Measurements from ENCODE around the gene MSANTD3.
"Not testable (repeated sequence)": the region's sequence is repeated elsewhere in the genome, so short reads cannot be mapped to it uniquely, and the experiment has no call there.

Gene MSANTD3

DNA sequence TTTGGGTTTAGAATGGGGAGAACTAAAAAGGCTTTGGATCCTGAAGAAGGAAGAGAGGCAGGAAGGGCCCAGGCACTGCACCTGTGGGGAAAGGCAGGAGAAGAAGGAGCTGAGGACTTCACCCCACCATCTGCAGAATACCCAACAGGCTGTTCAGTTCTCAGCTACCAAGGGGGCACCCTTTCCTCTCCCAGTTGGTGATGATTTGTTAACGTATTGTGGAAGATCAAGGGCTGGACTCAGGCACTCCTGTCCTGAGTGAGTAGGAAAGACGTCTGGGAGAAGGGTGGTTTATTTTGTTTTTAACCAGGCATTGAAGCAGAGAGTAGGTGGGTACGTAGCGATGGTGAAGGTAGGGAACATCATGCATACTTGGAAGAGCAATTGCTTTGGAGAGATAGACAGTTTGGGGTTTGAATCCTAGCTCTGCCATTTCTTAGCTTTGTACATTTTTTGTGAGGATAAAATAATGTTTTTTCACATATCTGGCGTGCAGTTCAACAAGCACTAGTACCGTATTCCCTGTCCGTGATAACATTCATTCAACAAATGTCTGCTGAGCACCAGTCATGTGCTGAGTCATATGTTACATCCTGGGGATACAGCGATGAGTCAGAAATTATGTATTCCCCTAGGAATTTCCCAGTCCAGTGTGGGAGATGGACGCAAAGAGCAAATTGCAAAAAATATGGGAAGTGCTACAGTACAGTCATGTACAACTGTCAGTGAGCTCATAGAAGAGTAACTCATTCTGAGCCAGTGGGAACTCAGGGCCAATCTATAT lies 2.1 kb downstream of the MSANTD3 start:
- no peak for DNase-seq

DNA sequence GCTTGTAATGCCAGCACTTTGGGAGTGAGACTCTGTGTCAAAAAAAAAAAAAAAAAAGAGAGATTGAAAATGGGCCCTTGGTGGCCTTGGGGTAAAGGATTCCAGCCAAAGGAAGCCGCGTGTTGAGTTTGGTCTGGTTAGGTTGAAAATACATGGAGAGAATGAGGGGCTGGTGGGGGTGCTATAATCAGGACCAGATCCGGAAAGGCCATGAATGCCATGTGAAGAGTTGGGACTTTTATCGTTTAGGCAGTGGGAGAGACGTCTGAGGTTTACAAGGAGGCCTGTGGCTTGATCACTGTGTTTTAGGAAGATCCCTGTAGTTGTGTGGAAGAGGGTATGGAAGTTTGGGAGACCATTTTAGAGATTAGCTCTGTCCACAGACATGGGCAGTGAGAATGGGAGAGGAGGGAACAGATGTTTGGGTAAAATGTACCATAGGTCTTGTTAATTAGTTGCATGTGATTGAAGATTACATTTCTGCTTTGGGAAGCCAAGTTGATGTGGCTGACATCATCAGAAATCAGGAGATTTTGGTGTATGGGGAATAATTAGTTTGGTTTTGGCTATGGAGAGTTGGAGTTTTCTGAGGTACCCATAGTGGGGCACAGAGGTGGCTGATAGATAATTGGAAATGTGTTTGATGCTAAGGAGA lies 3.5 kb downstream of the MSANTD3 start:
- no peak for DNase-seq

DNA sequence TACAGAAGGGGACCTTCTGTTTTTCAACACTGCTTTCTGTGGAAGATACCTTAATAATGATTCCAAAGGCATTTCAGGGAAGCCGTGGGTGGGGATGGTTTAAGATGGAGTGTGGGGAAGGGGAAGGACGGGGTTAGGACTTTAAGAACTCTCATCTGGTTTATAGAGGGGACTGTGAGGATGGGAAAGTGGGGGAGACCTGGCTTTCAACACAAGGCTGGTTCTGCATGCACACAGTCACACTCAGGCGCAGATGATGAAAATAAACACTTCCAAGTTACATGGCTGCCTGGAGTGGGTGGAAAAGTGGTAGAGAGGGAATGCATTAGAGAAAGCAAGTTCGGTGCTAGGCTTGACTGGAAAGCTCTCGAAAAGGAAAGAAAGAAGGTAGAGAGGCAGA lies 4.9 kb downstream of the MSANTD3 start:
- DNase-seq = no peak

DNA sequence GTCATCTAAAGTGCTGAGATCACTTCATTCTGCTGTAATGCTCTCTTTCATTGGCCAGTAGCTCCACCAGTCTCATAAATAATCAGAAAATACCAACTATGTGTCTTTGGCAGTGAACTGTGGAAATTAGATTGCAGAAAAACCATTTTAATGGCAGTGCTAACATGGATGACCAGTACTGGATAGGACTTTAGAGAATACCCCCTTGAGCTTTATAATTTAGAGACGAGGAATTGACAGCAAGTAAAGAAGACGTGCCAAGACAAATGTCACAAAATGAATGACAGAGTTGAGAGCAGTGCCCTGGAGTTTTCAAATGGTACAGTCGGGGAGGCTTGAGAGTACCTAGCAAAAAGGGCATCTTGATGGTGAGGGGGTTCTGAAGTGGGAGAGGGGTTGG lies 5.8 kb downstream of the MSANTD3 start:
- DNase-seq = no peak

DNA sequence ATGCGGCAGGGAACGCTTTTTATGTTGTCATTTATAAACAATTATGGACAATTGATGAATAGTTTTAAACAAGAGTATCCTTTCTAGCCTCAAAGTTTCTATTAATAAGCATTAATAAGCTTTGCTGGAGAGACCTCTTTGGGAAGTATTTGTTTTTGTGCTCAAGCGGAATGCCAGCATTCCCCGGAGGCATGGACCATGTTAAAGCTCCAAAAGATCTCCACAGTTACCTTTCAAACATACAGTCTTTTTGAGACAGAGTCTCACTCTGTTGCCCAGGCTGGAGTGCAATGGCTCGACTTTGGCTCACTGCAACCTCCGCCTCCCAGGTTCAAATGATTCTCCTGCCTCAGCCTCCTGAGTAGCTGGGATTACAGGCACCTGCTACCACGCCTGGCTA lies 9.6 kb downstream of the MSANTD3 start:
- no peak for DNase-seq

DNA sequence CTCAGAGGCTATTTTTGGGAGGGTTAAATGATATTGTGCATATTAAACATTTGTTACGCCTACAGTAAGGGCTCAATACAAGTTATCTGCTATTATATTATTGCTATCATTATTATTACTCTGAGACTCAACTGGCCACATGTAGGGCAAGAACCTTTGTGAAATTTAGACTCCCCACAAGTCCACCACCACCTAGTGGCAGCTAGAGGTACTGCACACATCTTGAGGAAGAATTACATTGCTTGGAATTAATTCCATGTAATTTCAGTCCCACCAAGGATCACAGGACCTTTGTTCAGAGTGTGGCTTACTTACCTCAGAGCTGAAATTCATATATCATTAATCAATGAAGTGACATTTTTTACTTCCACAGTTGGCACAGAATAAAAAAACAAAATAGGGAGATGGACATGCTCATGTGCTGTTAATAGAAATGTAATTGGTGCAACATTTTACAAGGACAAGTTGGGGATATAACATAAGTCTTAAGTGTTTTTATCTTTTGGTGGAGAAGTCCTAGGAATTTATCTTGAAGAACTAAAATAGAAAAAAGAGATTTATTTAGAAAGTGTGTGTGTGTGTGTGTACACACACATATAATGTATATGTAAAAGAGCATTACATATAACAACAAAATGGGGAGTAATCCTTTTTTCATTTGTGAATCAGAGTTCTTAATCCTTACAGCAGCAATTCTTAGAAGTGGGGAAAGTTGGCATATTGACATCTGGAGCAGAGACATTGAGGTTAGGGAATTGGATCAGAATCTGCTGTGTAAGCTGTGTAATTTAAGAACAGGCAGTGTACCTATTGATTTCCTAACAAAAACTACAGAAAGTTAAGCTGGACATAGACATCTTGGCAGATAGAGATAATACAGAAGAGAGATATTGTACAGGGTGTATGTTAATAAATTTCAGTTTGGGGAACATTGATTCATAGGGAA lies 11.2 kb downstream of the MSANTD3 start:
- peak; percentile 35 to 72 for DNase-seq

DNA sequence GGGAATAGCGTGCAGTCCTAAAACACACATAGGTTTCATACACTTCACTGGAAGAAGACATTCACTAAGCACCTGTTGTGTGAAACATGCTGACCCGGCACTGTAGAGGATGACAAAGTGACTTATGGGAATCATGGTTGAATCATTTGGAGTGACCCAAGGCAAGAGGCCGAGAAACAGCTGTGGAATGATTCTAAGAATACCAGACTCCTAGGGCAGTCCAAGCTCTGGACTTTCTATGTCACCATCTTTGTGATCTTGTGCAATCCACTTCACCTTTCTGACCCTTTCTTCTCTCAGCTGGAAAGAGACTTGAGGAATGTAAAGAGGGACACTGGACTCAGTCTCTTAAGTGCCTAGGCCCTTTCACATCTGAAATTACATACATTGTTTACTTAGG lies 13.1 kb downstream of the MSANTD3 start:
- no peak for DNase-seq

DNA sequence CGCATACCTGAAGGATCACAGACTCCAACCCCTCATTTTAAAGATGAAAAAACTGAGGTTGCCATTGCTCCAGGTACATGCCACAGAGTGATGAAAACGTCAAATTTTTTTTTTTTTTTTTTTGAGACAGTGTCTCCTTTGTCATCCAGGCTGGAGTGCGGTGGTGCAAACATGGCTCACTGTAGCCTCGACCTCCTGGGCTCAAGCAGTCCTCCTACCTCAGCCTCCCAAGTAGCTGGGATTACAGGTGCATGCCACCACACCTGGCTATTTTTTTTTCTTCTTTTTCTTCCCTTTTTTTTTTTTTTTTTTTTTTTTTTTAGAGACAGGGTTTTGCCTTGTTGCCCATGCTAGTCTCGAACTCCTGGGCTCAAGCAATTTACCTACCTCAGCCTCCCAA lies 13.5 kb downstream of the MSANTD3 start:
- not testable (repeated sequence) for DNase-seq

DNA sequence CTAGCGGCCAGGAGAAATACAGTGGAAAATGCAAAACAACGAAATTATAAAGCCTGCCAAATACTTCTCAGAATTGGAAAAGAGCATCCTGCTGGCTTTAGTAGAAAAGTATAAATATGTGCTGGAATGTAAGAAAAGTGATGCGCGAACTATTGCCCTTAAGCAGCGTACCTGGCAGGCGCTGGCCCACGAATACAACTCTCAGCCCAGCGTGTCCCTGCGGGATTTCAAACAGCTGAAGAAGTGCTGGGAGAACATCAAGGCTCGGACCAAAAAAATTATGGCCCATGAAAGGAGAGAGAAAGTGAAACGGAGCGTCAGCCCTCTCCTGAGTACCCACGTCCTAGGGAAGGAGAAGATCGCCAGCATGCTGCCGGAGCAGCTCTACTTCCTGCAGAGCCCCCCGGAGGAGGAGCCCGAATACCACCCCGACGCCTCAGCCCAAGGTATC lies 15.0 kb downstream of the MSANTD3 start:
- no peak for DNase-seq

DNA sequence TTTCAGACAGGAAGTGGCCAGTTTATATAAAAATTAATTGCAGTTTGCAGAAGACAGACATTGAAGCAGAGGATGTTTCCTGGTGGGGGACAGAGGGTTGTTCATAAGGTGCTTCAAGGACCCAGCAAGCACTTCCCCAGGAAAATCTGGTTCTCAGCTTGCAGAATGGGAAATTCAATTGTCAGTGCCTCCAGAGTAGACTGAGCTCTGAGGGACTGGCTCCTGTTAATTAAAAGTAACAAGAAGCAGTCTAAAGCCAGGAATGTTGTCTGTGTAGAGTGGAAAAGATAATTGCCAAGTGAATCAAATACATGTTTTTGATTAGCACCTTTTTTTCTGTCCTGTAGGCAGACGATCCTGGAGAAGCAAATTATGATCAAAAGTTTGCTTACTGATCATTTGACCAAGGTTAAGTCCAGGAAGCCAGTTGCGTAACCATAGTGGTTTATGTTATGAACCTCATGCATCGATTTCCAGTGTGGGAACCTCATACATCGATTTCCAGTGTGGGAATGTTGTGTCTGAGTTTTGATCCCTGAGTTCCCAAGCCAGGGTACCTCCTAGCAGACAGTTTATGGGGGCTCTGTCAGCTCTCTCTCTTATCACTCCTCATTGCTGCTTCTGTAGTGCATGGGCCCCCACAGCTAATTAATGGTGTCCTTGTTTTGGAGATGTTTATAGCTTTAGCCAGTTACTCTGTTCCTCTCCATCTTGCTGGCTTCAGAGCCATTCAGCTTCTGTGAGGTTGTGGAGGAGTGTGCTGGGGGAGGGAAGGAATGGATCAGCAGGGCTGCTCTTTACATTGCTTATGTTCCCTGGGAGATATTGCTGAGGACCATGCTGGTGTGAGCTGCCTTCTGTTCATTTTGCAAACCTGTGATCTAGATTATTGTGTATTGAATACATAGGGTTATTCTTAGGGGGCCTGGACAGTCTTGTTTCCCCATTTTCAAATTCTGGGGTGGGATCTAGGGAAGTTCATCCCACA lies 17.1 kb downstream of the MSANTD3 start:
- DNase-seq = no peak

DNA sequence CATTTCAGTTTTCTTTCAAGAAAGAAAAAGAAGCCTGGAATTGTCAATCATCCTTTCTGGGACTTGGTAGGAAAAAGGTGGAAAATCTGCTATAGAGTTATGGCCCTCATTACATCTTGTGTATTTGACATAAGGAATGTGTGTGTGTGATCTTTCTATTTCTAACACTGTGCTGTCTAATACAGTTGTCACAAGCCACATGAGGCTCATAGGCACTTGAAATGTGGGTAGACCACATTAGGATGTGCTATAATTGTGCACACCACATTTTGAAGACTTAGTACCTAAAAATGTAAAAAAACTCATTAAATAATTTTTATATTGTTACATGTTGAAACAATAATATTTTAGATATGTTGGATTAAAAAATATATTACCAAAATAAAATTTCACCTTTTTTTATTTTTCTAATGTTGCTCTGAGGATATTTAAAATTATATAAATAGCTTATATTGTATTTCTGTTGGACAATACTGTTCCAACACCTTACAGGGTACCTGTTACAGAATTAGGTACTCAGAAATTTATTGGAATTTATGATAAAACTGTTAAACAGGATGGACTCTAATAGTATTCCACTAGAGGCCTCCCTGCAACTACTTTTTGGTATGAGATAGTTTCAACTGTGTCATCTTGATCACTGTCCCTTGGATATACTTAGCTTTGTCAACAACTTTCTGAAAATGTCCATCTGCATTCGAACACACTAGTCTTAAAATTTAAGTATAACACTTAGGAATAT lies 18.4 kb downstream of the MSANTD3 start:
- no peak for DNase-seq

DNA sequence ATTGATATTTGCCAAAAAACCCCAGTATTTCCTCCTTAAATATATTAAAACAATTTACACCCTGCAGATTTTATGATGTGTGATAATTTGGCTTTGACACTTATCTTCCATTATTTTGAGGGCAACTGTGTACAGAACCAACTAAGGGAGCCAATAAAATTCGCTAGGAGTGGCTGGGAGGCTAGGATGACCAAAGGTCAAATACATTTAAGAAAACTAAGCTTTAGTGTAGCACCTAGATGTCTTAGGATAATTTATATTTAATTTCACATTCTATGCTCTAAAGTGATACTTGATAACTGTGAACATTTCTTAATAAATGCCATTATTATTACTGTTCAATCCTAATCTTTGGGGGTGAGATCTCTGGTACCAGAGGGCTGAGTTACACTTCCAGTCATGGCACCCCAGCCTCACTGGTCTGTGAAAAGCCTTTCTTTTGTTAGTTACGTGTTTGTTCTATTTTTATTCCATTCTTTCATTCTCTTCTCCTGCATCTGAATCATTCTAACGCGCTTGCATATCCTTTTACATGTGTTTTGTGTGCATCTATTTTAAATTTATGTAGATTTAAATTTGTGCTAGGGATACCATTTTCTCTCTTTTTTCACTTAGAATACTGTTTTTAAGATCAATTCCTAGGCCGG lies 19.1 kb downstream of the MSANTD3 start:
- DNase-seq = no peak

DNA sequence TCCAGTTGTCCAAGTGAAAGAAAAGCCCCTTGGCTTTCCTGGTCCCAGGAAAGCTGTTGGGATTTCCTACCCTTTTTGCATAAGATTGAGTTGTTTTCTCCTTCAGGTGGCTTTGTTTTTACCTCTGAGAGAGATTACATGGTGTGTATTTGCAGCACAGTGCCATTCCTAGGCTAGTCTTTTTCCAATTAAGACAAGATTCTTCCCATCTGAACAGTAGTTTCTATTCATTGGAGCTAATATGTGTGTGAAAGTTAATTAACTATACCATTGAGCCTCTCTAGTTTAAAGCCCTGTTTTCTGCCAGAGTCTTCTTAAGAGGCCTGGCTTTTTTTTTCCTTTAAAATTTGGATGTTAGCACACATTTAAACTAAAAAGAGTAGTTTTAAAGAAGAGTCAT lies 20.1 kb downstream of the MSANTD3 start:
- DNase-seq = no peak

DNA sequence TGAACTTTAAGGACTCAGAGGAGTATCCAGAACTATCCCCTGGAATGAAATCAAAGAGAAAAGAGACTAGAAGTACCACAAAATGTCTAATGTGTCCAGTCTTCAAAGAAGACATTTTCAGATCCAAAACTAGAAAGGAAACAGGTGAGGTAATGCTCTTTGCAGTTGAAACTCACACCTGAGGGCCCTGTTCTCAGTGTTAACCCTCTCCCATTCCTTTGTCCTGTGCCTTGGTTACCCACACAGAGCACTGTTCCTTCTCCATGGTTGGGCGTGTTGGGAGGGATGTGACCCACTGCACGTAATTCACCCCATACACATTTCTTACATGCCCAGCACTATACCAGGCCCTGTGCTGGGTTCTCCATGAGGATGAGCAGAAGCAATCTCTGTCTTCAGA lies 21.3 kb downstream of the MSANTD3 start:
- DNase-seq = no peak

DNA sequence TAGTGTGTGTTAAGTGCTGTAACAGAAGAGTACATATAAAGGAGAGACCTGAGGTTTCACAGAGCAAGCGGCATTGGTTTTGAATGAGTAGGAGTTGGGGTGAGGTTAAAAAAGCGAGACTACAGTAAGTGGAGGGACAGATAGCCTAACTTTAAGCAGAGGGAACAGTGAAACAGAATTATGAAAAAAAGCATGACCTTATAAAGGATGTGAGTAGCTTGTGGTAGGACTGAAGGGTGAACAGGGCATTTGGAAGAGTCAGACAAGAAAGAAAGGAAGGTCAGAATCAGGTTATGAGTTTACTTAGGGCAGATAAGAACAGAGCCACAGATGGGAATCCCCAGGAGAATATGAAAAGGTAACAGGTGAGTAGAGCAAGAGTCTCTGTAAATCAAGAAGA lies 22.5 kb downstream of the MSANTD3 start:
- DNase-seq = no peak

DNA sequence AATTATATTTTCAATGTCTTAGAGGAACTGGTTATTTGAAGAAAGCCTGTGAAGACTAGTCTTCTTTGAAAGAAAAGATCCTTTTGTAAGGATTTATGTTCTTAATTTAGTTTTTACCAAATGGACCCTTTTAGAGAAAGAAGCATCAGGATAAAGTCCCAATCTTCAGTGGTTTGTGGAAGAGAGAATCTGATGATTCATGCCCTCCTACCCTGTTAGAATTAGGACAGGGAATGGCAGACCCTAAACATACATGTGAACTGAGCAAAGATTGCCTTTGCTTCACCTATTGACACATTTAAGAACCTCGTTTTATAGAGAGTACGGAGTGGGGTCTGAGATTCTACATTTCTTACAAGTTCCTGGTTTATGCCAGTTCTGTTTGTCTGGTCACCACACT lies 26.0 kb downstream of the MSANTD3 start:
- no peak for DNase-seq

DNA sequence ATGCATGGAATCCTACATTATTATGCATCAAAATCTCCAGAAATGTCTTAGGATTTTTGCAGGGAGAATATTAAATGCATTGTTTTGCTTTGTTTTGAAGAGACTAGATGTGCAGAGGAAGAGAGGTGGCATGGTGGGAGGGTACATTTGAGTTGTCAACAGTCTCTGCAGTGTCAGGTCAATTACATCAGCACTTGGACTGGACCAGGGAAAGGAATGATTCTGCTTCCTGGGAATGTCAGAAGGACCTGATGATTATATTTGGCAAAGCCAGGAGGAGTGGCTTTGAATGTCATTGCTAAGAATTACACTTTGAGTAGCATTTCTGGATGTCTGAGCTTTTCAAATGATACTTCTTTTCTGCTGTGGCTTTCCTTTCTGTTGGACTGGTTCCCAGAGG lies 28.5 kb downstream of the MSANTD3 start:
- no peak for DNase-seq

DNA sequence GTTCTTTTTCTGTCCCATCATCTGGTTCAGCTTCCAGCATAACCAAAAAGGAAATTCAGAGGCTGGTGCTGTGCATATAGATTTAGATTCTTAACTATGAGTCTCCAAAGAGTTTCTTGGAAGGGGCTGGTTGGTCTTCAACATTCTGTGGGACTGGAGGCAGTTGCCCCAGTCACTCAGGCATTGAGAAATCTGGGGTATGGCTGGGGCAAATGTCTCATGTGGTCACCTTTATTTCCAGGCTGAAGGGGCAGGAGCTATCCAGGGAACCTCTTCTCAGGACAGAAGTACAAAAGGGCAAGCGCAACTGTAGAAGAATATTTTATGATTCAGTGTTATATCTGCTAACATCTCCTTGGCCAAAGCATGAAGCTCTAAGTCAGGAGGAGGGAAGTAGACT lies 30.6 kb downstream of the MSANTD3 start:
- no peak for DNase-seq

DNA sequence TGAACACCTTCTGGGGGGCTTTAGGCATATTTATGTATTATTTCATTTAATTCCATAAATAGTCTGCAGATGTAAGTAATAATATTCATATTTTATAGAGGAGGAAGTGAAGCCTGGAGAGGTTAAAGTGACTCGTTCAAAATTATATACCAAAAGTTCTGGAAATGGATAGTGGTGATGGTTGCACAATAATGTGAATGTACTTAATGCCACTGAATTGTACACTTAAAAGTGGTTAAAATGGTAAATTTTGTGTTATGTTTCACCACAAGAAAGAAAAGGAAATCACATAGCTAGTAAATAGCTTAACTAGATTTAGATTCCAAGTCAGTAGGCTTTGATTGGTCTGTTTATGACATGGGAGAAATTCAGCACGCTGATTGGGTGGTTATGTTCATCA lies 33.0 kb downstream of the MSANTD3 start:
- no peak for DNase-seq

DNA sequence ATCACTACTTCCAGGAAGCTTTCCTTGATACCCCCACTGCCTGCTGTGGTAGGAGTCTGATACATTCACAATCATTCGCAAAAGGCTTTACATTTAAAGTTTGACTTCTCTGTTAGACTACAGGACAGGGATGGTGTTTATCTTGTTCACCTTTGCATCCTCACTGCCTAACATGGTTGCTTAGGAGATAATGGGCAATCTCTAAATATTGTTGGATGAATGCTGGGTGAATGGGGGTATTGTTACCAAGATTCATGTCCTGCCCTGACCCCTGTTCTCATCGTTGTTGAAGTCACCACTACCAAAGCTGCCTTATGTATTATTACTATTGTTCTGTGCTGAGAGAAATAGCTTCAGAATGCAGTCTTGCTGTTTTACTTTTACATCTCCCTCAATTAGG lies 38.3 kb downstream of the MSANTD3 start:
- no peak for DNase-seq

DNA sequence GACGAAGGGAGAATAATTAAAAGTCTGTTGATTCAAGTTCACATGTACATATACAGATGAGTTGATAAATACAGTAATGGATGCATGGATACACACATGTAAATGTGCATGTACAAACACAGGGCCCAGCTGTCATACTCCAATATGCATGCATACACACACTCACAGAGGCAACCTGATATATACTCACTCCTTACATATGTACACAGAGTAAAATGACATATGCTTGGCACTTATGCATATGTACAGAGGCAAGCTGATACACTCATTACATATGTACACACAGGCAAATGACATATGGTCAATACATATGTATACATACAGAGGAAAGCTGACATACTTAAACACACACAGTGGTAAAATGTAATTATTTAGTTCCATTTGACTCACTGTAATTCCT lies 38.8 kb downstream of the MSANTD3 start:
- no peak for DNase-seq

Measured in NCI-H2081 (cell line).